Body of pancreas (tissue), 4 donors: ENCODE data around the gene AGPAT4. TPM values are rescaled to one million over a fixed set of nuclear protein-coding genes. Genes with fewer than 3 reads are reported as not detected.

Experiments used
- ATAC-seq: fragments of 150-250 bp; one replicate; pipeline ENCODE4 v1.9.1; 2016
- DNase-seq, 4 donors: peaks; one replicate each; pipeline ENCODE4 v3.0.0-alpha.2; 2019
- H3K27ac ChIP-seq, 4 donors: fragments of 200-600 bp; sonication (generic); 1 replicate in 3 of 4; 2 replicates in 1 of 4; pipeline versions ENCODE4 v1.5.1 to v1.6.1; 2016 to 2019; ENCODE audit warnings: mild to moderate bottlenecking in 1 of 4, mixed read lengths in 1 of 4, moderate library complexity in 1 of 4
- H3K27me3 ChIP-seq, 2 donors: fragments of 200-600 bp; sonication (generic); one replicate each; pipeline ENCODE4 v1.6.0; 2016; ENCODE audit warnings: mild to moderate bottlenecking in 1 of 2
- H3K36me3 ChIP-seq, 2 donors: fragments of 200-600 bp; sonication (generic); replicated peaks in 1 of 2; 2 replicates each; pipeline ENCODE4 v1.5.1; 2016; ENCODE audit warnings: low read depth in 2 of 2; ENCODE audit not compliant: insufficient read depth in 1 of 2
- H3K4me1 ChIP-seq: fragments of 200-600 bp; sonication (generic); one replicate; pipeline ENCODE4 v1.6.0; 2016
- H3K4me3 ChIP-seq, 2 donors: fragments of 200-600 bp; sonication (generic); 1 replicate in 1 of 2; 2 replicates in 1 of 2; pipeline ENCODE4 v1.5.1; 2016 to 2019
- H3K9me3 ChIP-seq, 3 donors: fragments of 200-600 bp; sonication (generic); 1 replicate in 2 of 3; 2 replicates in 1 of 3; pipeline ENCODE4 v1.5.1; 2016
- POLR2A ChIP-seq, 3 donors: fragments of 450-650 bp; IDR thresholded peaks; one replicate each; pipeline ENCODE4 v1.6.1; 2016; ENCODE audit warnings: antibody characterized with exemption in 3 of 3, mild to moderate bottlenecking in 2 of 3
- WGBS, 2 donors: methylation state at CpG; one replicate each; pipeline ENCODE4 v1.1.5; 2017; 5-methylcytosine and 5-hydroxymethylcytosine counted together
- intact Hi-C: fragments of 100-400 bp; cut with DNase I; formaldehyde crosslinking; loops from one replicate; pipeline ENCODE4 v1.15.1; 2023
- total RNA-seq, 2 donors: library from RNA; depleted of rRNA; stranded (reverse); fragments of >200 nt; gene quantifications; one replicate each; pipeline ENCODE4 v1.1.0, GENCODE V29; 2016
- TF ChIP-seq, protein P1 (sequence below), 7 experiments: fragments of 450-650 bp in 4 of 7; fragments of 200-600 bp in 3 of 7; sonication (generic) in 3 of 7; IDR thresholded peaks; one replicate each; pipeline ENCODE4 v1.5.1; 2016 to 2019; ENCODE audit warnings: antibody characterized with exemption in 7 of 7

Gene AGPAT4
- total RNA-seq, 2 donors from 2014 or later = 1.3 to 2.6 TPM

GRCh38 chr6:161251345-161251744, 22.5 kb downstream of the AGPAT4 start:
- ATAC-seq (no peak), DNase-seq (no peak)
- H3K36me3 ChIP-seq = no peaks in the 10 kb centered on the region
- 79 to 92% methylated on average over 8 of the region's 8 CpGs for WGBS, 2 donors
- no peaks in the 10 kb centered on the region for H3K4me1 ChIP-seq
- H3K27me3 ChIP-seq = no peaks in the 10 kb centered on the region
- no peaks in the 10 kb centered on the region for H3K9me3 ChIP-seq
- TF ChIP-seq, protein P1, sequence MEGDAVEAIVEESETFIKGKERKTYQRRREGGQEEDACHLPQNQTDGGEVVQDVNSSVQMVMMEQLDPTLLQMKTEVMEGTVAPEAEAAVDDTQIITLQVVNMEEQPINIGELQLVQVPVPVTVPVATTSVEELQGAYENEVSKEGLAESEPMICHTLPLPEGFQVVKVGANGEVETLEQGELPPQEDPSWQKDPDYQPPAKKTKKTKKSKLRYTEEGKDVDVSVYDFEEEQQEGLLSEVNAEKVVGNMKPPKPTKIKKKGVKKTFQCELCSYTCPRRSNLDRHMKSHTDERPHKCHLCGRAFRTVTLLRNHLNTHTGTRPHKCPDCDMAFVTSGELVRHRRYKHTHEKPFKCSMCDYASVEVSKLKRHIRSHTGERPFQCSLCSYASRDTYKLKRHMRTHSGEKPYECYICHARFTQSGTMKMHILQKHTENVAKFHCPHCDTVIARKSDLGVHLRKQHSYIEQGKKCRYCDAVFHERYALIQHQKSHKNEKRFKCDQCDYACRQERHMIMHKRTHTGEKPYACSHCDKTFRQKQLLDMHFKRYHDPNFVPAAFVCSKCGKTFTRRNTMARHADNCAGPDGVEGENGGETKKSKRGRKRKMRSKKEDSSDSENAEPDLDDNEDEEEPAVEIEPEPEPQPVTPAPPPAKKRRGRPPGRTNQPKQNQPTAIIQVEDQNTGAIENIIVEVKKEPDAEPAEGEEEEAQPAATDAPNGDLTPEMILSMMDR (IDR thresholded peaks at IDR 0.05) = no peak
- no peak for TF ChIP-seq POLR2A (IDR thresholded peaks at IDR 0.05)
- intact Hi-C loops = no loop called here
- H3K27ac ChIP-seq = no peak overlapping the region
- no peak overlapping the region for H3K4me3 ChIP-seq

DNA sequence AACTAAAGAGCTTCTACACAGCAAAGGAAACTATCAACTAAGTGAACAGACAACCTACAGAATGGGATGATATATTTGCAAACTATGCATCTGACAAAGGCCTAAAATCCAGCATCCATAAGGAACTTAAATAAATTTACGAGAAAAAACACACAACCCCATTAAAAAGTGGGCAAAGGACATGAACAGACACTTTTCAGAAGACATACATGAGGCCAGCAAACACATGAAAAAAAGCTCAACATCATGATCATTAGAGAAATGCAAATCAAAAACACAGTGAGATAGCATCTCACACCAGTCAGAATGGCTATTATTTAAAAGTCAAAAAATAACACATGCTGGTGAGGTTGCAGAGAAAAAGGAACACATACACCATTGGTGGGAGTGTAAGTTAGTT, 24.5 kb downstream of the AGPAT4 start:
- Histone ChIP-seq H3K36me3 (no peaks in the 10 kb centered on the region), H3K27me3 (no peaks in the 10 kb centered on the region), H3K4me3 (no peak overlapping the region), H3K9me3 (no peaks in the 10 kb centered on the region), H3K4me1 (no peaks in the 10 kb centered on the region), H3K27ac (no peak overlapping the region)
- 94 to 100% methylated on average over 1 of the region's 1 CpG for WGBS, 2 donors
- DNase-seq = no peak
- no peak for ATAC-seq
- intact Hi-C loops = no loop called here
- no peak for TF ChIP-seq POLR2A (IDR thresholded peaks at IDR 0.05)
- TF ChIP-seq, protein P1 (IDR thresholded peaks at IDR 0.05) = no peak

GRCh38 chr6:161246725-161247124, 27.1 kb downstream of the AGPAT4 start:
- intact Hi-C loops = no loop called here
- no peak for ATAC-seq
- Histone ChIP-seq H3K9me3 (no peaks in the 10 kb centered on the region), H3K27ac (no peak overlapping the region), H3K4me1 (no peaks in the 10 kb centered on the region), H3K36me3 (no peaks in the 10 kb centered on the region), H3K27me3 (no peaks in the 10 kb centered on the region), H3K4me3 (no peak overlapping the region)
- 80 to 84% methylated on average over 2 of the region's 2 CpGs for WGBS, 2 donors
- no peak for TF ChIP-seq POLR2A (IDR thresholded peaks at IDR 0.05)
- TF ChIP-seq, protein P1 (IDR thresholded peaks at IDR 0.05) = no peak
- DNase-seq = no peak

GRCh38 chr6:161245363-161245762, 28.5 kb downstream of the AGPAT4 start:
- intact Hi-C loops = no loop called here
- no peaks in the 10 kb centered on the region for H3K36me3 ChIP-seq
- 83 to 84% methylated on average over 6 of the region's 6 CpGs for WGBS, 2 donors
- H3K4me1 ChIP-seq = no peaks in the 10 kb centered on the region
- no peak for DNase-seq
- no peak overlapping the region for H3K27ac ChIP-seq
- ATAC-seq = no peak
- TF ChIP-seq, protein P1 (IDR thresholded peaks at IDR 0.05) = no peak
- H3K27me3 ChIP-seq = no peaks in the 10 kb centered on the region
- no peaks in the 10 kb centered on the region for H3K9me3 ChIP-seq
- H3K4me3 ChIP-seq = no peak overlapping the region

DNA sequence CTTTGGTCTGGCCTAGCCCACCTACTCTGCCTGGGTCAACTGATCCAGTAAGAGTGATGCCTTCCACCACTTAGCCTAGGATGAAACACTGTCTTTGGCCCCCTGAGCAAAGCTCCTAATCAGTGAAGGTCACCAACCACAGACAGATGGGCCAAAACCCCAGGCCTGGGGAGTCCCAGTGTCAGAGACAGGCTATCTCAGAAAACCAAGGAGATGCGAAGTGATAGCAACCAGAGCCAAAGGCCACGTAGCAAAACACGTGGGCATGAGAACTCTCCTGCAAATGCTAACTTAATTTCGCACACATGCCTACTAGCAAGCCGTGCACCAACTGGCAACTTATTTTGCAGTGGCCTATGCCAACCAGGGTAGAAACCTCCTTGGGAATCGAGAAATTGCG, 29.1 kb downstream of the AGPAT4 start:
- H3K4me3 ChIP-seq = no peak overlapping the region
- TF ChIP-seq, protein P1 (IDR thresholded peaks at IDR 0.05) = no peak
- TF ChIP-seq POLR2A (IDR thresholded peaks at IDR 0.05) = no peak
- no peaks in the 10 kb centered on the region for H3K36me3 ChIP-seq
- no peaks in the 10 kb centered on the region for H3K9me3 ChIP-seq
- H3K27me3 ChIP-seq = no peaks in the 10 kb centered on the region
- intact Hi-C loops = no loop called here
- WGBS, 2 donors = 87 to 90% methylated on average over 7 of the region's 7 CpGs
- H3K27ac ChIP-seq = no peak overlapping the region
- ATAC-seq = no peak
- DNase-seq = no peak
- H3K4me1 ChIP-seq = no peaks in the 10 kb centered on the region
